NOMO-1 treated with dmso at 0.1 percent for 144 hours (cell line): ENCODE data around the gene PEBP1.

Source experiments
- DNase-seq: peaks from one replicate; lab custom pipeline; 2025; ENCODE audit not compliant: unreplicated experiment; lab: John Stamatoyannopoulos, UW

The PEBP1 gene

GRCh38 chr12:118190266-118190665, 54.3 kb downstream of the PEBP1 start:
- DNase-seq, result no peak

GRCh38 chr12:118193477-118193876, 57.6 kb downstream of the PEBP1 start:
- no peak for DNase-seq

GRCh38 chr12:118193958-118194357, 58.0 kb downstream of the PEBP1 start:
- no peak for DNase-seq
